ENCODE measurements around the gene MRM2.

The MRM2 gene

DNA sequence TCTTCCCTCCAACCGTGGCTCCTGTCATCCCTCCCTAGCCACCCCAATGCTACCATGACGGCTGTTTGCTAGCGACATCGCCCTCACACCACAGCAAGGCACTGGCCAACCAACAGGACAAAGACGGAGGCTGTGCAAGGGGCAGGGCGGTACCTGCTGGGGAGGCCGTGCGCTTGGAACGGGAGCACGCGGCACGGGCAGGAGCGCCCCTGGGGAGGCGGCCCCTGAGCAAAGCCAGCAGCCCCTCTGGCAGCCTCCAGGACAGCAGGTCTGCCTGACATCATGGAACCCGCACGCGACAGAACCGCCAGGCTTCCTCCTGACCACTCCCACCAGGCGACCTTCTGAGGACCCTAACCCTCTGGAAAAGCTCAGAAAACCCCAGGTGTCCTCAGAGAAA is 22.0 kb downstream of the MRM2 start:
- FAIRE-seq: no peak

- FAIRE-seq: no peak
These were observed 22.4 kb downstream of the MRM2 start for GRCh38 chr7:2219606-2220005.

GRCh38 chr7:2219136-2219535 is 22.9 kb downstream of the MRM2 start:
- no peak for FAIRE-seq

- no peak for FAIRE-seq
These were observed 23.6 kb downstream of the MRM2 start for GRCh38 chr7:2218444-2218785.

- FAIRE-seq: no peak
These were observed 24.1 kb downstream of the MRM2 start for GRCh38 chr7:2217716-2218443.

- FAIRE-seq: no peak
These were observed 24.8 kb downstream of the MRM2 start for GRCh38 chr7:2217206-2217605.

DNA sequence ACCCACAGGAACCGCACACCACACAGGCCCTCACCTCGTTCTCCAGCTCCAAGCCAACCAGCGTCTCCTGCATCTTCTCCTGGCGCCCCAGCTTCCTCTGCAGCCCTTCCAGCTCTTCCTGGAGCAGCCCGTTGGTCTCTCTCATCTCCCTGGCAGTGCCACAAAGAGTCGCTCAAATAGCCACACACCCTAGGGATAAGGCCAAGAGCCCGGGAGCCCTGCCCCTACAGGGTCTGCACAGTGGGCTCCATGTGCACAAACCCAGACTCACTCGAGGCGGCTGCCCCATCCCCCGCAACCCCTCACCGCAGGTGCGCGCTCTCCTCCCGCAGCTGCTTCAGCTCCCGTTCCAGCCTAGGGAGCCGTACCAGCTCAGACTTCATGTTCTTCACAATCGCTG is 26.2 kb downstream of the MRM2 start:
- no peak for FAIRE-seq

- FAIRE-seq: no peak
These were observed 27.4 kb downstream of the MRM2 start for GRCh38 chr7:2214636-2215035.

DNA sequence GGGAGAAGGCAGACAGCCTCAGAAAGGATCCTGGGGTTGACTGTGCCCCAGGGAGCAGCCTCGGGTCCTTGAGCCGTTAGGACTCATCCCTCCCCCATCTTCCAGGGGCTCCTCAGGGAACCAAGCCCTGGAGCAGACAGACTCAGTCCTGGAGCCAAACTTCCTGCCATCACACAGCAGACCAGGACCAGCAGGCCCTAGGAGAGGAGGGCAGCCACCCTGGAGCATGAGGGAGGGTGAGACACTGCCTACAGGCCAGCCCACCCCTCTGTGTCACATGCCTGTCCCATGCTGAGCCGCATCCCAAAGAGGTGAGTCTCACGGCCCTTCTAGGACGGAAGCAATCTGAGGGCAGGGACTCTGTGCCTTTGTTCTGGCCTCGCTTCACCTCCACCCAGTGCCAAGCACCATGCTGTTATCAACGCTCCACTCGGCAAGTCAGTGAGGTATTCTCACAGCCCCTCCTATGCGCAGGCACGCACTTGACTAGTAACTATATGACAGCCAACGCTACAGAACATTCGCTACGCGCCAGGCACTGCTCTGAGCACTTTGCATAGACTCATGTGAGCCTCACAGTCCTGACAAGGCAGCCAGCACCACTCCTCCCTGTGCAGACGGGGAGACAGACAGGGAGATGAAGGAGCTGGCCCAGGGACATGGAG is 28.3 kb downstream of the MRM2 start:
- no peak for FAIRE-seq

- FAIRE-seq: no peak
These were observed 29.1 kb downstream of the MRM2 start for GRCh38 chr7:2212906-2213305.

DNA sequence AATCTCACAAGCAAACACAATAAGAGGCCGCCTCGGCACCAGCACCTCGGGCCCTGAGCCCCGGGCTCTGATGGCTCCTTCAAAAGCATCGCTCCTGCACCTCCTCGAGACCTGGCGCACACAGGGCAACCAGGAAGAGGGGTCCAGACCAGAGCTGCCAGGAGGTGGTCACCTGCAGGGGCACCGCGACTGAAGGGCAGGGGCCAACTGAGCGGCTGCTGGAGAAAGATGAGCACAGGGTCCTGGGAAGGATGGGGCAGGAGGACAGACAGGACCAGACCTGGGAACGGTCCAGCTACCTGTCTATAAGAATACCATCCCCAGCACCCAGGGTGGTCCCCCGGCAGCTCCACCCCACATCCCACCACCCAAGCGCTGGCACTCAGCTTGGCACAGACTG is 30.1 kb downstream of the MRM2 start:
- FAIRE-seq: no peak

DNA sequence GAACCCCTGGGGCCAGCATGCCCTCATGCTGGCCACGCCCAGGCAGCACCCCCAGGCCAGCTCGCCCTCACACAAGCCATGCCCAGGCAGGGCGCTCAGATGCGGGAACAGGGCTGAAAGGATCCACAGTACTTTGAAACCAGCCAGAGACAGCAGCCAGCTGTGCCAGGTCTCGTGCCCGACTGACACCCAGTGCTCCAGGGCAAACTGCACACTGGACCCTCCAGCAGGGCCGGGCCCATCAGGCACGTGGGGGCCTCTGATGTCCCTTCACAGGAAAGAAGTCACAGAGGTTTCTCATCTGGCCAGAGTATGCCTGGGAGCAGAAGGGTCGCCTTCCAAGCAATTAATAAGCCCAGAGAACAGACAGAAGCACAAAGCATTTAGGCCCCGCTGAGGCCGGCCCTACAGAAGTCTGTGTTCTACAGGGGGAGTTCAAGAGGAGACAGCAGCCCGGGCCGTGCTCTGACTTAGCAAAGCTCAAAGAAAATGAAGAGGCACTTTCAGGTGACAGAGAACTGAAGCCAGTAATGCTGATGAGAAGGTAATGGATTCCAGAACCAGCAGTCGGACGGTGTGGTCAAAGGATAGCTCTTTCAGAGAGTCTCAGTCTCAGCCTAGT is 30.6 kb downstream of the MRM2 start:
- no peak for FAIRE-seq

GRCh38 chr7:2210551-2211258 is 31.3 kb downstream of the MRM2 start:
- FAIRE-seq: no peak

- FAIRE-seq: no peak
These were observed 32.1 kb downstream of the MRM2 start for GRCh38 chr7:2209961-2210323.

GRCh38 chr7:2209146-2209960 is 32.7 kb downstream of the MRM2 start:
- no peak for FAIRE-seq

GRCh38 chr7:2208712-2209111 is 33.3 kb downstream of the MRM2 start:
- no peak for FAIRE-seq

DNA sequence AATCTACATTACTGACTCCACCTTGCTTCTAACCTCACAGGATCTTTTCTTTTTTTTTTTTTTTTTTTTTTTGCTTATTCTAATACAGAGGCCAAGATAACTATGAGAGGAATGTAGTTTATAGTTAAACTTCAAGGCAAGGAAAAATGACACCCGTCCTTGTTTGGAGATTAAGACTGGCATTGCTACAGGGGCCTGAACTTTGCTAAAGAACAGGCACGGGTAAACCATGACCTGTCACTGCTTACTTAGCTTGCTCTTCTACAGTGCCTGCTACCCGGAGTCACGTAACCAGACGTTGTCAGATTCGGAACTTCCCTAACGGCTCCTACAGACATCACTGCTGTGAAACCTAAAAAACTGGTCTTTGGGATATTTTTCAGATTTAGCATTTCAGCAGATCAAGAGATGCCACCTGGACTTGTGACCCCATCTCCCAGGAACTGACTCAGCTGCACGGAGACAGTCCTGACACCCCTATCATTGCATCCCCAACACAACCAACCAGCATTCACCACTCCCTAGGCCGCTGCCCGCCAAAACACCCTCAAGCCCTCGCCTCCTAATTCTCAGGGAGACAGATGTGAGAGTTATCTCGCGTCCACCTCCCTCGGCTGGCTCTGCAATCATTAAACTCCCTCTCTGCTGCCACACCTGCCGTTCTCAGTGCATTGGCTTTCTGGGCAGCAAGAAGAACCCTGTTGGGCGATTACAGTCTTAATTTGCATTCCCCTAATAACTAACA is 36.8 kb downstream of the MRM2 start:
- FAIRE-seq: no peak

GRCh38 chr7:2204446-2204845 is 37.6 kb downstream of the MRM2 start:
- FAIRE-seq: no peak

- no peak for FAIRE-seq
These were observed 38.2 kb downstream of the MRM2 start for GRCh38 chr7:2203766-2204300.

DNA sequence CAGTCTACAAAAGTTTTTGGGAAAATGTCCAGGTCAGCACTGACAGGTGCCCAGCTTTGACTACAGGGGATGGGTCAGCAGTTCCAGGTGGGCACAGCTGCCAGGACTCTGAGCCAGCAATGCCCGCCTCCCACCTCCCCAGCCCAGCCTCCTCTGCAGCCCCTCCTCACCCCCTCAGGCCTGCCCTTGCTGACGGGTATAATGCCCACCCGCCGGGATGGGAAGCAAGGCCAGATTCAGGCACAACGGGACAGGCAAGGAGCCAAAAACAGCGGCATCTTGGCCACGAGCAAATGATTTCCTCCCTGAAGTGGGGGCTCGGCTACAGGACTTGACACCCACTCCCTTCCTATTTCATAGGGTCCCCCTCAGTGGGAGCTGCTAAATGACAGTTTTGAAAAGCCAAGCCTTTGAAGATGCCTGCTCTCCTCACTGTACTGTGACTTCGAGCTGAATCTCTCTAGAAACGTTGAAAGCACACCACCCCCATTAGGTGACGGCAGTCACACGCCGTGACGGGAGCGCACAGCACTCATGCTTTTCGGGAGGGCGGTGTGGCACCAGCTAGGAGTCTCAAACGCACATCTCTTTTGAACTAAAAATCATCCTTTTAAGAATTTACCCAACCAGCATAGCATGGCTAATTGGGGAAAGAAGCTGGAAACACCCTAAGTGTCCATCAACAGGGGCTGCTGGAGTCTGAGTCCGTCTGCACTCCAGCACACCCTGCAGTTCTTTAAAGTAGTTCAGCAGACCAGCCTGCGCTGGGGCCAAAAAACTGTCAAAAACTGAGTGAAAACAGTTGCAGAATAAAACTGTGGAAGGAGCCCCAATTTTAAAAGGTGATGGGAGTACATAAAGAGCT is 38.9 kb downstream of the MRM2 start:
- FAIRE-seq: no peak

DNA sequence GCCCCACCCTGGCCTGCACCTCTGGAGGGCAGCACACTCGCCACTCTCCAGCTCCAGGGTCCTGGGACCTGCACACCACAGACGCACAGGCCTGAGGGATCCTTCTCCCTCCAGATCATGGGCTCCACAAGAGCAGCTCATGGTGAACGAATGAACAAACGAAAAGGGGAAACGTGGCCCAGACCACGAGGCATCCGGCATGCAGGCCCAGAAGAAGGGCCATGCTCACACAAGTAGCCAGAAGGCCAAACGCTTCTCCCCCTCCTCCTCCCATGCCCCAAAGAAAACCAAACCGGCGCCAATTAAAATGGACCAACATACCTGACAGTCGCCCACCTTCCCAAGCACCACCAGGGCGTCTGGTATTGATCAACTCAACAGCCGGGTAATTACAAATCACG is 39.6 kb downstream of the MRM2 start:
- FAIRE-seq: no peak

Measured in A204.1 (cell line).